Upper lobe of left lung (tissue), 4 donors: ENCODE results near the gene GLOD4.

ENCODE experiments used
- CTCF ChIP-seq, 6 experiments: fragments of 450-650 bp in 4 of 6; fragments of 200-600 bp in 2 of 6; sonication (generic) in 2 of 6; IDR thresholded peaks; one replicate each; pipeline ENCODE4 v1.5.1; 2016 to 2019; ENCODE audit warnings: antibody characterized with exemption in 6 of 6
- EP300 ChIP-seq, 4 donors: sonication (generic); formaldehyde crosslinking; IDR thresholded peaks; one replicate each; pipeline ENCODE4 v1.5.1; 2017; ENCODE audit warnings: antibody characterized with exemption in 4 of 4, control low read depth in 2 of 4
- POLR2A ChIP-seq, 4 donors: fragments of 450-650 bp; IDR thresholded peaks; one replicate each; pipeline ENCODE4 v1.5.1; 2016 to 2017; ENCODE audit warnings: antibody characterized with exemption in 4 of 4, mild to moderate bottlenecking in 2 of 4
- POLR2AphosphoS5 ChIP-seq, 2 donors: sonication (generic); formaldehyde crosslinking; IDR thresholded peaks; one replicate each; pipeline ENCODE4 v1.5.1; 2017; ENCODE audit warnings: antibody characterized with exemption in 2 of 2

DNA sequence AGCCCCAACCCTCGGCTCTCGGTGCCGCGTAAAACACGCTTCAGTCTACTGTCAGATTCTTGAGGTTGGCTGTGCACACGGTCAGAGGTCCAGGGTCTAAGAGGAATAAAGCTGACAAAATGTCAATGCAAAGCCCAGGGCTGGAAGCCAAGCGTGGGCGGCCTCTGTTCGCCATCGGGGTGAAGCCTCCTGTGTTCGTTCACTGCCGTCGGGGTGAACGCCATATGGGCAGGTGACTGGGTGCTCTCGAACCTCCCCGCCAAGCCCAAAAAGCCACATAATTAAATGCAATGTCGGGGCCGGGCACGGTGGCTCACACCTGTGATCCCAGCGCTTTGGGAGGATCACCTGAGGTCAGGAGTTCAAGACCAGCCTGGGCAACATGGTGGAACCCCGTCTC is 44.7 kb upstream of the GLOD4 start:
- no peak for TF ChIP-seq CTCF (IDR thresholded peaks at IDR 0.05)
- TF ChIP-seq POLR2A (IDR thresholded peaks at IDR 0.05) = no peak
- no peak for TF ChIP-seq POLR2AphosphoS5 (IDR thresholded peaks at IDR 0.05)
- TF ChIP-seq EP300 (IDR thresholded peaks at IDR 0.05) = no peak
